NOMO-1 (cell line): ENCODE results near the gene OR2L8.
"Not testable (repeated sequence)": the region's sequence is repeated elsewhere in the genome, so short reads cannot be mapped to it uniquely, and the experiment has no call there.

Source experiments
- DNase-seq, 2 experiments: peaks; one replicate each; lab custom pipeline; 2025; ENCODE audit not compliant: unreplicated experiment in 2 of 2; lab: John Stamatoyannopoulos, UW

OR2L8 gene, protein sequence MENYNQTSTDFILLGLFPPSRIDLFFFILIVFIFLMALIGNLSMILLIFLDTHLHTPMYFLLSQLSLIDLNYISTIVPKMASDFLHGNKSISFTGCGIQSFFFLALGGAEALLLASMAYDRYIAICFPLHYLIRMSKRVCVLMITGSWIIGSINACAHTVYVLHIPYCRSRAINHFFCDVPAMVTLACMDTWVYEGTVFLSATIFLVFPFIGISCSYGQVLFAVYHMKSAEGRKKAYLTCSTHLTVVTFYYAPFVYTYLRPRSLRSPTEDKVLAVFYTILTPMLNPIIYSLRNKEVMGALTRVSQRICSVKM

GRCh38 chr1:247948558-247948957 is at the start of gene OR2L8:
TSS of gene OR2L8 (plus strand) at chr1:247948858. CDS start at chr1:247948858, 0 bp downstream.
- DNase-seq, result no peak

DNA sequence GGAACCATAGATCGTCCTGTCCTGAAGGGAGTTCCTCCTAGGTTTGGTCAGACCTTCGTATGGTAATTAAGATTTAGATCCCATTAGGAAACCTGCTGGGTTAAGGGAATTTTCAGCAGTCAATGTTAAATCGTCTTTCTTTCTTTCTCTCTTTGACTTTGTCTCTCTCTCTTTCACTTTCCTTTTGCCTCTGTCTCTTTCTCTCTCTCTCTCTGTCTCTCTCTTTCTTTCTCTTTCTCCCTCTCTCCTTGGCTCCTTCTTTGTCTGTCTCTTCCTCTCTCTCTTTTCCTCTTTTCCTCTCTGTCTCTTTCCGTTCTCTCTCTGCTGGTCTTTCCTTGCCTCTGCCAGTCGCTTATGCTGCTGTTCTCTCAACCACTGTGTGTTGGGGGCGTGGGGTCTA is 44.5 kb upstream of the OR2L8 start:
- no peak for DNase-seq

DNA sequence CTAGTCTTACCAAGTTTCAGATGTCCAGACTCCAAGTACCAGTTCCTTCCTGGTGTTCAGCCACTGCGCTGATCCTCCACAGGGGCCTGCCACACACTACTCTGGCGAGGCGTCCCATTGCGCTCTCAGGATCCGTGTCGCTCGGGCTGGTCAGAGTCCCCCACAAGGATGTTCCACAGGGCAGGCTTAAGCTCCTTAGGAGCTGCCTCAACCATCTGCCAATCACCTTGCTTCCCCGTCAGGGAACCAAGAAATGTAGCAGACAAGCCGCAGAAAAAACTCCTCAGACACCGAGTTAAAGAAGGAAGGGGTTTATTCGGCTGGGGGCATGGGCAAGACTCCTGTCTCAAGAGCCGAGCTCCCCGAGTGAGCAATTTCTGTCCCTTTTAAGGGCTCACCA is 43.5 kb upstream of the OR2L8 start:
- no peak for DNase-seq

DNA sequence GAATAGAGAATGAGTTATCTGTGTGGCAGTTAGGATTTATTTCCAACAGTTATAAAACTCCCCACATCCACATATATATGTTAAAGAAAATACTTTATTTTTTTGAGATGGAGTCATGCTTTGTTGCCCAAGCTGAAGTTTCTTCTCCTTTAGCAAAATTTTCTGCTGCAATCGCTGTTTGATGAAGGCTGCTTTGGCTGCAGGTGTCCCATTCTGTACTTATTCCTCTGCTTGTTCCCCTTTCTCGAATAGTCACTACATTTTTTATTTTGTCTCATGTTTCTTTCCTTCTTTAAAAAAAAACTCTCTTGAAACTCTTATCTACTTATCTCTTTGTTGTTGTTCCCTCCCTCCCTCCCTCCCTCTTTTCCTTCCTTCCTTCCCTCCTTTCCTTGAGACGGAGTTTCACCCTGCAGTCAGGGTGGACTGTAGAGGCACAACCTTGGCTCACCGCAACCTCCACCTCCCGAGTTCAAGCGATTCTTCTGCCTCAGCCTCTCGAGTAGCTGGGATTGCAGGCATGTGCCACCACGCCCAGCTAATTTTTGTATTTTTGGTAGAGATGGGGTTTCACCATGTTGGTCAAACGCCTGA is 42.7 kb upstream of the OR2L8 start:
- peak in 1 of 2 experiments; percentile 1 for DNase-seq

GRCh38 chr1:247906504-247907047 is 42.1 kb upstream of the OR2L8 start:
- DNase-seq, result peak; percentile 4 to 48

DNA sequence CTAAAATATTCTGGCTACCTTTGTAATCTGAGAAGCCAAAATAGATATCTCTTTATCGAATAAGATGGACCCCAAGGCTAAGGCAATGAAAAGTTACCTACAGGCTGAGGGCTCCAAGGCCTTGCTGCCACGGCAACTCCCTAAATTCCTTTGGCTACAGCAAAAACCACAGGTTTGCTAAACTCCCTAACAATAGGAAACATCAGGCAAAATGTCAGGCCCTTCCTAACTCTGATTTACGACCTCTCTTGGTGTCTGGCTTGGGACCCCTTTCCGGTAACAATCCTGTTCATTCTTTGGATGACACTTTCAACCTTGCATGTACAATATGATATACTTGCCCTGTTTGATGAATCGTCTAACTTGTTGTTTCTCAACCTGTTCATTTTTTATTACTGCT is 39.9 kb upstream of the OR2L8 start:
- no peak for DNase-seq

- no peak for DNase-seq
Observed at GRCh38 chr1:247913786-247914185, 34.9 kb upstream of the OR2L8 start.

GRCh38 chr1:247914941-247915662 is 33.6 kb upstream of the OR2L8 start:
- DNase-seq, result no peak

- DNase-seq, result no peak
Observed at GRCh38 chr1:247919952-247920351, 28.7 kb upstream of the OR2L8 start, which contains the start of gene OR2T8. TSS of gene OR2T8 (plus strand) at chr1:247920252. CDS start at chr1:247921018, 766 bp downstream.

DNA sequence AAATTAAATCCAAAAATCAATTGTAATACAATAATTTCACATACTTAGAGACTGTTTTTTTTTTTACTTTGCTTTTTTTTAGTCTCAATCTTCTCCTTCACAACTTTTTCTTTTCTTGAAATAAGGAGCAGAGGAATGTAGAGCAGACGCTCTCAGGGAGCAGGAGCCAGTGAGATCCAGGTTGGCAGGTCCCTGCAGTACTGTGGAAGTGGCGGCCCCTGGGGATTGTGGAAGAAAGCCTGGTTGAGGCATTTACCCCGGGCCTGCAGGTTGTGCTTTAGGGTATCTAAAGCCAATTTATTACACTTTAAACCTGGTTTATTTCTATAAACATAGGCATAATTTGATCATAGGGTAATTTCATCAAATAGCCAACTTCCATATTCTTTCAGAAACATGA is 24.7 kb upstream of the OR2L8 start:
- DNase-seq, result no peak

DNA sequence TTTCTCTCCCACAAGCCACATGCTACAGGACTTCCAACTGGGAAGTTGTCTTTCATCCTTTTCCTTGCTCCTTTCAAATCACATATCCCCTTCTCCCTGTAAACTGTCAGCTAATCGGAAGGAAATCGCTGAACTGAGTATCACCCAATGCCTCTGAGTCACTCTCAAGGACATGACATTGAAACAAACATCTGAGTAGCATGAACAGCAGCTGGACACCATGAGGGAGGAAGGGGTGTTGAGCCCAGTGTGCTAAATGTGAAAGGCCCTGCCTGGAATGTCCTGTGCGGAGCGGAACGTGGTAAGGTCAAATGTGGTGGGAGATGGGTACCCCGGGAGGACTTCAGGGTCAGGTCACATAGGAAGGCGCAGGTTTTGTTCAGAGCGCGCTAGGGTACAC is 23.8 kb upstream of the OR2L8 start, which contains the start of gene OR2AJ1:
Gene OR2AJ1 (plus strand): TSS at position 22 of the 400 bp plus-strand sequence. CDS start 8,880 bp downstream, outside the sequence.
- DNase-seq, result no peak

DNA sequence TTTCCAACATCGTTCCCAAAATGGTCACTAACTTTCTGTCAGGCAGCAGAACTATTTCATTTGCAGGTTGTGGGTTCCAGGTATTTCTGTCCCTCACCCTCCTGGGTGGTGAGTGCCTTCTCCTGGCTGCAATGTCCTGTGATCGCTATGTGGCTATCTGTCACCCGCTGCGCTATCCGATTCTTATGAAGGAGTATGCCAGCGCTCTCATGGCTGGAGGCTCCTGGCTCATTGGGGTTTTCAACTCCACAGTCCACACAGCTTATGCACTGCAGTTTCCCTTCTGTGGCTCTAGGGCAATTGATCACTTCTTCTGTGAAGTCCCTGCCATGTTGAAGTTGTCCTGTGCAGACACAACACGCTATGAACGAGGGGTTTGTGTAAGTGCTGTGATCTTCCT is 14.7 kb upstream of the OR2L8 start:
- no peak for DNase-seq

DNA sequence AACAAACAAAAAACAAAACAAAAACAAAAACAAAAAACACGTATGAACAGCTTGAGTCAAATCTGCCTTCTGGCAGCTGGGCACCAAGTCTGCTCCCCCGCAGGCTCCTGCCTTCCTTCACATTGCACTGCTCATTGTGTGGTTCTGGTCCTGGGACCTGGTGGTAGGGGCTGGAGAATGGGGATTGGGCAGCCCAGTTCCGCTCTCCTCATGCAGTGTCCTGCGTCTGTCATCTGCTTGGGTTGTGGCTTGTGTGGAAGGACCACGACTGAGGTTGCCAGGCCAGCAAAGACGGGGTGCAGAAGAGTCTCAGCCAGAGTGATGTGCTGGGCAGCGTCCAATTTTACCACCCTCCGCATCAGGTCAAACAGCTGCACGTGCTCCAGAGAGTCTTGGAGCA is 12.9 kb upstream of the OR2L8 start:
- DNase-seq, result no peak

GRCh38 chr1:247936415-247936814 is 12.2 kb upstream of the OR2L8 start:
- no peak for DNase-seq

GRCh38 chr1:247936965-247937734 is 11.5 kb upstream of the OR2L8 start:
- not testable (repeated sequence) for DNase-seq

DNA sequence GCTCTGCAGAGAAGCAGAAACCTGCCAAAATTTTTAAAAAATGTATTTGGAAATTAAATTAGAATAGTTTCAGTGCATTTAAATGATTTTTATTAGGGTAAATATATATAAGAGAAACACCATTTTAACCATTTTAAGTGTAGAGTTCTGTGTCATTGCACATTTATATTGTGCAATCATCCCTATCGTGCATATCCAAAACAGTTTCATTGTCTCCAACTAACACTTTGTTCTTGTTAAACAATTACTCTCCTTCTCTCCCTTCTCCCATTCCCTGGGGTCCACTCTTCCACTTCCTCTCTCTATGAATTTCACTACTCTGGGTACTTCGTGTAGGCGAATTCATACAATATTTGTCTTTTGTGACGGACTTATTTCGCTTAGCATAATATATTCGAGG is 6.0 kb upstream of the OR2L8 start:
- no peak for DNase-seq

DNA sequence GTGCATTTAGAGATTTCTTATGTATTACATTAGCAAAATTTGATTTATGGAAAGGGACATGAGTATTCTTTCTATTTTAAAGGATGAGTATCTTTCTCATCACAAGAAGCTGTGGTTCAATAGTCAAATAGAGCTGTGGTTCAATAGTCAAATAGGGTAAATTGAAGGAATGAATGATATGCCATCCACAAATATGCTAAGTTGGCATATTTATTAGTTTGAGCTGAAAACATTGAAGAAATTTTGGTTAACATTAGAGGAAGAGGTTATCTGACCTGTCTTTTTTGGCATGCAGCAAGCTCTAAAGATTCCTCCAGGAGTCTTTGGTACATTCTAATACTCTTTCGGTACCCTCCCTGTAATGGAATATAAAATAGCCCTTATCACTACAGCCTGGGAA is 4.8 kb downstream of the OR2L8 start:
- DNase-seq, result no peak

DNA sequence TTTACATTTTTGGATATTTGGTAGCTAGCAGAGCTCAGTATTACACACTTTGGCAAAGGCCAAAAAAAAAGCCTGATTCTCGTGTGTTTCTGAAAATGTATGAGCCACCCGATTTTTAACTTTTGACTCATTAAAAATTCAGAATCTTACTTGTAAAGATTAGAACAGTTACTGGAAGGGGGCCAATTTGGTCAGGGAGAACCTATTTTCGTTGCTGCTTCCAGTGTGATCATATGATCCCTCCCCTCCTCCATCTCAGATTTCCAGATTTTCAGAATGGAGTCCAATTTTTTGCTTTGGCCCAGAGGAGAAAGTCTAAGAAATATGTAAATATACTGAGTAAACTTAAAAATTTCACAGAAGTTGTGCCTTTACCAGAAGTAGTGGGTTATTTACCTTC is 13.1 kb downstream of the OR2L8 start:
- no peak for DNase-seq

DNA sequence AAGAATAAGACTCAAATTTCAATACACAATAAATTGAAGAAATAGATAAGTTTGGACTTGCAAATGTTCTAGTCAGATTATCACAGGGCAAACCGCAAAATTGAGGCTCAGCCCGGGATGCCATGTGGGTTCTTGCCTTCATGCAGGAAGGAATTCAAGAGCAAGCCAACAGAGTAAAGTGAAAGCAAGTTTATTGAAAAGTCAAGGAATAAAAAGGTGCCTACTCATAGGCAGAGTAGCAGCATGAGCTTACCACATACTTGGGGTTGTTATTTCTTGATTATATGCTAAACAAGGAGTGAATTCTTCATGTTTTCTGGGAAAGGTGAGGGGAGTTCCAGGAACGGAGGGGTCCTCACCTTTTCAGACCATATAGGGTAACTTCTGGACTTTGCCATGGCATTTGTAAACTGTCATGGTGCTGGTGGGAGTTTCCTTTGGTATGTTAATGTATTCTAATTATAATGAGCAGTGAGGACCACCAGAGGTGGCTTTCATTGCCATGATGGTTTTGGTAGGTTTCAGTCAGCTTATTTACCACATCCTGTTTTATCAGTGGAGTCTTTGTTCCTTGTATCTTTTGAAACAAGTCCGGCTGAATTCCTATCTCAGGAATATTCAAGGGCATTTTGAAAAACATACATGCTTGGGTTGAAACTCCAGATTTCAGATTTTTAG is 14.4 kb downstream of the OR2L8 start:
- DNase-seq, result no peak

GRCh38 chr1:247964933-247965332 is 16.3 kb downstream of the OR2L8 start, which contains the start of gene OR2AK2:
TSS of gene OR2AK2 (plus strand) at chr1:247965233. CDS start at chr1:247965377, 144 bp downstream.
- no peak for DNase-seq
